D721Med (cell line): ENCODE measurements around the gene TUBB2A.
"Not testable (repeated sequence)": the region's sequence is repeated elsewhere in the genome, so short reads cannot be mapped to it uniquely, and the experiment has no call there.

Experiments
- DNase-seq: peaks from one replicate; pipeline ENCODE4 v3.0.0; 2011; ENCODE audit warnings: low spot score; ENCODE audit not compliant: insufficient read length
- FAIRE-seq: peaks from 2 replicates; lab custom pipeline; 2011; peaks lifted over from hg19 to GRCh38; lab: Jason Lieb, UNC
- CTCF ChIP-seq: IDR thresholded peaks from 2 replicates; pipeline ENCODE4 v1.5.1; 2012; ENCODE audit warnings: mild to moderate bottlenecking, control low read depth; ENCODE audit not compliant: insufficient read depth; ENCODE audit errors: missing control alignments

TUBB2A gene

GRCh38 chr6:3193102-3193849, 35.9 kb upstream of the TUBB2A start:
- FAIRE-seq, result no peak
- no peak for DNase-seq

GRCh38 chr6:3190779-3191178, 33.4 kb upstream of the TUBB2A start:
- no peak for TF ChIP-seq CTCF
- FAIRE-seq (no peak), DNase-seq (no peak)

More at GRCh38 chr6:3193102-3193849, 35.9 kb upstream of the TUBB2A start:
- no peak for TF ChIP-seq CTCF

- FAIRE-seq (no peak), DNase-seq (no peak)
- no peak for TF ChIP-seq CTCF
Observed at GRCh38 chr6:3190056-3190455, 32.7 kb upstream of the TUBB2A start.

GRCh38 chr6:3189192-3189591, 31.8 kb upstream of the TUBB2A start:
- not testable (repeated sequence) for DNase-seq, FAIRE-seq

- no peak for TF ChIP-seq CTCF
- DNase-seq (no peak), FAIRE-seq (no peak)
Observed at GRCh38 chr6:3188262-3188661, 30.9 kb upstream of the TUBB2A start.

- TF ChIP-seq CTCF, result no peak
- DNase-seq (no peak), FAIRE-seq (no peak)
Observed at GRCh38 chr6:3186974-3187382, 29.6 kb upstream of the TUBB2A start.

GRCh38 chr6:3183066-3183465, 25.7 kb upstream of the TUBB2A start:
- FAIRE-seq, result no peak
- TF ChIP-seq CTCF, result no peak
- DNase-seq, result no peak
